HK-2 (cell line): ENCODE measurements around the gene ADGRL3.

ENCODE experiments used
- DNase-seq: peaks from one replicate; pipeline ENCODE4 v3.0.0-alpha.2; 2018; ENCODE audit not compliant: unreplicated experiment

ADGRL3 gene

DNA sequence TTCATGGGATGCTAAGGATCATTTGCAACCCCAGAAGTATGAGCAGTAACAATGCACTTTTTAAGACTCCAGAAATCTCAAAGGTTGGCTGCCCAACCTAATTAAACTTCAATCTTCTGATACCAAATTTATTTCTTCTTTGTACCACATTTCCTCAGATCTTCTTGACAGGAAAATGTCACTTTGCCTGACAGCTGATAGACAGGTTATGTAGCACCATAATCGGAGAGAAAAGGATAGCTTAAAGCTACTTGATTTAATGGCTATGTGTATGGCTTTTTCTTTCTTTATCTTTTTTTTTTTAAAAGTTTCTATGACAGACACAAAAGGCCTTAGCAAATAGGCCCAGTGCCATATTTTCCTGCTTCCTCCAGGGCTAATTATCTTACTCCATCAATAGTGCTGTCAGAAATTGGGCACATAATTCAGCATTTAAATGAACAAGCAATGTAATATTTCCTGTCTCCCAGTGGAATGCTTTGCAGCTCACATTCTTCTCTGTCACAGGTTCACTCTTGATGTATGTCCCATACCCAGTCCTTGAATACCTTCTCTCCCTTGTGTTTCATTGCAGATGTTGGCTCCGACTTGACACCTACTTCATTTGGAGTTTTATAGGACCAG lies 795.7 kb downstream of the ADGRL3 start:
- DNase-seq = no peak

DNA sequence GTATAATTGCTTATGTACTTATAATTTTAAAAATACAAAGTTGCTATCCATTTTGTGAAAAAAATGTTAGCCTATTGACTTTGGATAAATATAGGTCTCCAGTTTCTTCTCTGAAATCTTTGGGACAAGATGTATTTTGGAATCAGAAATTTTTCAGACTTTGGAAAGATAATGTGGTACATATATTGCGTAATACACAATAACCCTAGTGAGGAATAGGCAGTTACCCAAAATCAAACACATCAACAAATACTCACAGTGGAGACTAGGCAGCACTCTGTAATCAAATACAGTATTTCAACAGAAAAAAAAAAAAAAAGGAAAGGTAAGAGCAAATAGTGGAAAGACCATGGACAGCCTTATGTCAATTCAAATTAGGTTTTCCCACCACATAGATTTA lies 796.8 kb downstream of the ADGRL3 start:
- DNase-seq = no peak

DNA sequence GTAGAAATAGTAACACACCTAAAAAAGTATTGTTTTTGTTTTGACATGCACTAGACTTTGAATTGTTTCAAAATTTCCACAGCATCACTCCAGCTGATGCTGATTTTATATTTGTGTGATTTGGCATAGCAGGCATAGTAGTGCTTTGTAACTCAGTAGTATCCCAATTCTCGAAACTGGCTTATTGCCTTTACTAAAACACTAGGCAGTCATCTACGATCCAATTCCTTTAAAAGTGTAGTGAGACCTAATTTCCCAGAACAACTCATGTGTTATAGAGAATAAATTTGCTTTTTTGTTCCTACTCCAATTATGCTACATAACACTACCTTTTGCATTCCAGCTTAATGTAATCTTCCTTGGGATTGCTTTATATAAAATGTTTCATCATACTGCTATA lies 797.7 kb downstream of the ADGRL3 start:
- DNase-seq = no peak

DNA sequence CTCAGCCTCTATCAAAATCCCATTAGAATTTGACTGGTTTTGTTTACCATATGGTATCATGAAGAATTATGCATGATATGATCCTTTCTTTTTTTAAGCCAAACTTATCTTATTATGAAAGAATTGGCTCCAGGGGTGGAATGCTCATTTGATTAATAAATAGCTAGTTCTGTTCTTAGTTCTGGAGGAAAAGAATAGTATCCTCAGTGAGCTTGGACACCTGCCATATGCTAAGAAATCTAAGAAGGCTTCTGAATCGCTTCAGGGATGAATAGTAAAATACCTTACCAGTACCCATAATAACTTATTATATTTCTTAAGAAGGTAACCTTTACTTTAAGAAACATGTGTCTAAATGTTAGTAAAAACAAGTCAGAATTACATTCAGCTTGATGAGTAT lies 803.6 kb downstream of the ADGRL3 start:
- DNase-seq = no peak

DNA sequence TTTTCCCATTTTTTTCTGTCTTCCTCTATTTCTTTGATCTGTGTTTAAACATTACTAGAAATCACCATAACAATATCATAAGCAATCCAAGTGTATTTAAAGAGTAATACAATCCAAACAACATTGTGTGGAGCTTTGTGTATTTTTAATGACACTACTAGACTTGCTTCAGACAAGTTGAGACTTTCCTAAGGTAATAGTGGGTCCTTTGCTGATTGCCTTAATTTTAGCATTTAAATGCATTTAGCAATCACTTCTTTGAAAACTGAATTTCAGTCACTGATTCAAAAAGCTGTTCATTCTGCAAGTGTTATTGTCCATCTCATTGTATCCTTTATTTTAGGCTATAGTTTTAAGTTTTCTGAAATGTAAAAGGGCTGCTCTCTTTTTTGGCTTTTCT lies 804.8 kb downstream of the ADGRL3 start:
- no peak for DNase-seq

DNA sequence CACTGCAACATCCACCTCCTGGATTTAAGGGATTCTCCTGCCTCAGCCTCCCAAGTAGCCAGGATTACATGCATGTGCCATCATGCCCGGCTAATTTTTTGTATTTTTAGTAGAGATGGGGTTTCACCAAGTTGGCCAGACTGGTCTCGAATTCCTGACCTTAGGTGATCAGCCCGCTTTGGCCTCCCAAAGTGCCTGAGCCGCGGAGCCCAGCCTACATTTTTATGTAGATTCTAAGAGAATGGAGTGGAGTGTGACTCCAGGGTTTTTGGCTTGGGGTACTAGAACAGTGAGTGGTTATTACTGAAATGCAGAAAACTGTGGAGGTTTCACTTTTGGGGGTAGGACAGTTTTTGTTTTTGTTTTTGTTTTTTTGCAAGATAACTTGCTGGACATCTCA lies 806.0 kb downstream of the ADGRL3 start:
- no peak for DNase-seq

DNA sequence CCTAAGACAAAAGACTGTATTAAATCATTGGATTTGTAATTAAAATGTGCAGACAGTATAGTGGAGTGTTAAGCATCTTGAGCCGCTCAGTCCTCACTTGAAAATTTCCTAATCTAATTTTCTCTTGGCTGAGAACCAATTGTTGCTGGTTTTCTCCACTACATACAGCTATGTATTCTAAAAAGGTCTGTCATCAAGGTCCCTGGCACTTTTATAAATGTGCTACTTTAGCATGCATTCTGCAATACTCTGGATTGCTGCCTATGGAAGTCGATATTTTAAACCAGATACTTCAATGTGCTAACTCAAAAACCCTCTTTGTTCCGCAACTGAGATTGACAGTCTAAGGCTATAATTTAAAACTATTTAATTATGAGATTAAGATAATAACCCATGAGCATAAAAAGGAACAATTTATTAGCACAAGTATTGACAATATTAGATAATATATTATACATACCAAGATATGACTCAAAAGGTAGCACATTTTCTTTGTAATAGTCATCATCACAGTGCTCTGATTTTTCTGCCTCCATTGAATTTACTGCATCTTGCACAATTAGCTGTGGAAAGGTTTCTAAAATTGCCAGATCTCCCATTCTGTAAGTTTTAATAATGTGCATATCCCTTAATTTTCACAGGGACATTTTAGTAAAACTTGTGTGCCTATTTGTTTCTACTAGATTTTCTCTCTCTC lies 815.1 kb downstream of the ADGRL3 start:
- no peak for DNase-seq

DNA sequence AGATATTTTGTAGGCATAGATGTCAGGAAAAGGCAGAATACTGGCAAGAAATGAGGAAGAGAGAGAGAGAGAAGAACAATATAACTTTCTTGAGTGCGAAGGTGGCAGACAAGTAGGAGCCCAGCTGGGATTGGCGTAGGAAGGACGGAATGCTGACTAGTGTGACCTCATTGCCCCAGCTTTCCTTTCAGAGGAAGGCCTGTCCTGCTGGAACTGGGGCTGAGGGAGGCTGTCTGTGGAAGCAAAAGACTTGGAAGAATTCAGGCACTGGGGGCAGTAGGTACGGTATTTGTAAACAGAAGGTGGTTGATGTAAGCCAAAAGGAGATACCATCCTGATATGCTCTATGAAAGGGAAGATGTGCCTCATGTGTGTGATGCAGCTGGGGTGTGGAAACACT lies 818.4 kb downstream of the ADGRL3 start:
- DNase-seq = no peak

DNA sequence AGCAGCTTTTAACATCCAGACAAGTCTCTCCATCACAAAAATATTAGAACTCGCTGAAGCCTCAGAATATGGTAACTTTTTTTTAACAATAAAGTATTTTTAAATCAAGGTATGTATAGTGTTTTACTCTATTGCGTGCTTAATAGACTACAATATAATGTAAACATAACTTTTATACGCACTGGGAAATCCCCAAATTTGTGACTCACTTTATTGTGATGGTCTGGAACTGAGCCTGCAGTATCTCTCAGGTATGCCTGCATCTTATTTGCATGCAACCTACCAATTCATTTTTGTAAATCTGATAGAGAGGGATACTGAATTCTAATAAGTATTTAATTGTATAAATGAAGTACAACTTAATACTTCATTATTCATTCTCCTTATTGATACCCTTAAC lies 823.5 kb downstream of the ADGRL3 start:
- no peak for DNase-seq

DNA sequence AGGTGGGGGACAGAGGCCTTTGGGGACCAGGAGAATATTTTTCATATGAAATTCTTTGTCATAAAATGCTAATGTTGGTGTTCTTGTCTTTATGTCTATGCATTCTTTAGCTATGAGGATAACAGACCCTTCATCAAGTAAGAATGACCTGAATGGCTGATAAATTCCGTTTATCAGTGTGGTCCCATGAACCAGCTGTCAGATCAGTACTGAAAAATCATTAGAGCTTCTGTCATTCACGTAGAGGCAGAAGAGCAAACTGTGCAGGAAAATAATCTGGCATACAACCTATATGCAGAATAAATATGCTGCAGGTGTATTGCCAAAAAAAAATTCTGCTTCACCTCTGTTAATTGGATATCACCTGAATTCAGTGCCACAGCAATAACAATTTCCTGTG lies 828.6 kb downstream of the ADGRL3 start:
- no peak for DNase-seq

DNA sequence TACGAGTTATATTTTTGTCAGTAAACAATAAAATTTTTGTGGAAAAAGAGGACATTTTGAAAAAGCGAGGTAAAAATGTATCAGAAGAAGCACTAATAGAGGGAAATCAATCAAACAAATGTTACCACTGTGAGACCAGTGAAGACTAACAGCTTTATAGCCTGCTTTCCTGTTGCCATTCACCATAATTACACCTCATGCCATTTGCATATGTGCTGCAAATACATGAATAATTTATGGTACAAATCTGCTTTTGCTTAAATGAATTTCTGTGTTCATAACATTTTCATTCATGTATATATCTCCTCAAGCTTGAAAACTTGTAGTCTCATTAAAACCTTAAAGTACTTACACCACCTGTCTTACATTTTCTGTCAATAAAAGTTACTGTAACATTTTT lies 830.8 kb downstream of the ADGRL3 start:
- no peak for DNase-seq

DNA sequence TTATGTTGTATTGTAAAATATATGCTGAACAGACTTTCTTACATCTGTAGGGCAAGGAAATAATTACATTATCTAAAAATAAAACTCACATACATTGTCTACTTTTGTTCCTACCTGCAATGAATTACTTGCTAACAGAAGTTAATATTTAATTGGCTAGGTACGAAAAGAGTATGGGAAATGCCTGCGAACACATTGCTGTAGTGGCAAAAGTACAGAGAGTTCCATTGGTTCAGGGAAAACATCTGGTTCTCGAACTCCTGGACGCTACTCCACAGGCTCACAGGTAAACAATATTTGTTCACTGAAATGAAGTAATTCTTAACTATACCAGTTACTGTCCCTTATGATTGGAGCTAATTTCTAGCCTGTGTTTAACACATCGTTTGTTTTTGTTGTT lies 837.4 kb downstream of the ADGRL3 start:
- DNase-seq = no peak

DNA sequence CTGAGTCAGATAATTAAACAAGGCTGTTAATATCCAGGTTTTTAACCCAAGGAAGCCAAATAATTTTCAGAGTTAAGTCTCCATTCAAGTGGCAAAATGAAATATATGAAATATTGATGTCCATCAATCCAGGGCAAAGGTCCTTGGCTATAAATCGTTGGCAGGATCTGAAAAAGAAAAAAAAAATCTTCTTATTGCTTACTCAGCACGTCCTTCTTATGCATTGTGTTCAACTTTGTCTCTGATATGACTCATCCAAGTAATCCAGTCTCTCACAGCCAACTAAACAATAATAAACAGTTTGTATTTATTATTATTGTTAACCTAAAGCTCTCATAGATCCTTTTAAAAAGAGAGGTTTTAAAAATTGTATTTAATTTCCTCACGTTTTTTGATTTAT lies 851.2 kb downstream of the ADGRL3 start:
- DNase-seq = no peak

DNA sequence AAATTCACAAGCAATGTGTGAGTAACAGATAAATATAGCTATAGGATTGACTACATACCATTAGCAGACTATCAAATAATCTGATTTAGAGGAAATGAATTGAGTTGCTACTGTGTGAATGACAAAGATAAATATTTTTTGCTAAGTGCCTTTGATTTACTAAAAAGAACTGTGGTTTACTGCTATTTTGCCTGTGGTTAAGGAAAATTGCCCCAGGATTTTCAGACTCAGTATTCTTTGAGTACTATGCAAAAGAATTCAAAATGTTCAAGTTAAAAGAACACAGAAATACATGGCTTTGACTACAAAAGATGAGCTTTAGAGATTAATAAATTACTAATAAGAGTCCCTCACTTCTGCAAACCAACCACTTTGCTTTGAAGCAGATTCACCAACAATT lies 853.8 kb downstream of the ADGRL3 start:
- DNase-seq = no peak

DNA sequence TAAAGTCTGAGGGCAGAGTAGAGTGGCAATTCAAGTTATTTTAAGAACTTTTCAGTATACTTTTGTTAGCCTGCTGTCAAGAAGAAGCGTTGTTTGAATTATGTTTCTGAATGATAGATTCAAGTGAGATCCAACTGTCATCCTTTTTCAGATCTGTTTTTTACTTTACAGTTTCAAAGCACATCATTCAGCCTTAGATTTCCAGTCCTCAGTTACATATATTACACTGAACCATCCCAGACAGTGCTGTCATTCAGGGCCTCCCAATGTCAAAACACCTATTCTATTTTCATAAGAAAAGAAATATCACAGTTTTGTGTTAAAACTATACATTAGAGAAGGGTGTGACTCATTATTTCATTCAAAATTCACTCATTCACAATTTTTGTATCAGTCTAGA lies 856.9 kb downstream of the ADGRL3 start:
- DNase-seq = no peak

DNA sequence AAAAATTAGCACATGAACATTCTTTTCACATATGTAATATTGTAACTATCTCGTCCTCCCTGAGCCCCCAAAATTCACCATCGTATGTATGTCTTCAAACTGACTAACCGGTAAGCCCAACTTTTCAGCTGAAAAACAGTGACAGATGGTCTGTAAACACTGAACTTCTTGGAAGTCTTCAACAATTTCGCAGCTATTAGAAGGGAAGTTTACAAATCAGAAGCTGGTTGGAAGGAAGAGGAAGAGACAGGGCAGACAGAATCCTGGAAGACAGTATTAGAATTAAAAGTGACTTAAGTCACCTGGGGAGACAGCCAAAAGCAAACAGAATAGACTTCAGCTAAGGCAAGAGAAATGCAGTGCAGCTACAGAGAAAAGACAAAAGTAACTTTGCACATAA lies 858.4 kb downstream of the ADGRL3 start:
- no peak for DNase-seq

DNA sequence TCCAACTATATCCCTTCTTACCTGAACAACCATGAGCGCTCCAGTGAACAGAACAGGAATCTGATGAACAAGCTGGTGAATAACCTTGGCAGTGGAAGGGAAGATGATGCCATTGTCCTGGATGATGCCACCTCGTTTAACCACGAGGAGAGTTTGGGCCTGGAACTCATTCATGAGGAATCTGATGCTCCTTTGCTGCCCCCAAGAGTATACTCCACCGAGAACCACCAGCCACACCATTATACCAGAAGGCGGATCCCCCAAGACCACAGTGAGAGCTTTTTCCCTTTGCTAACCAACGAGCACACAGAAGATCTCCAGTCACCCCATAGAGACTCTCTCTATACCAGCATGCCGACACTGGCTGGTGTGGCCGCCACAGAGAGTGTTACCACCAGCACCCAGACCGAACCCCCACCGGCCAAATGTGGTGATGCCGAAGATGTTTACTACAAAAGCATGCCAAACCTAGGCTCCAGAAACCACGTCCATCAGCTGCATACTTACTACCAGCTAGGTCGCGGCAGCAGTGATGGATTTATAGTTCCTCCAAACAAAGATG lies 870.2 kb downstream of the ADGRL3 start:
- DNase-seq = no peak

DNA sequence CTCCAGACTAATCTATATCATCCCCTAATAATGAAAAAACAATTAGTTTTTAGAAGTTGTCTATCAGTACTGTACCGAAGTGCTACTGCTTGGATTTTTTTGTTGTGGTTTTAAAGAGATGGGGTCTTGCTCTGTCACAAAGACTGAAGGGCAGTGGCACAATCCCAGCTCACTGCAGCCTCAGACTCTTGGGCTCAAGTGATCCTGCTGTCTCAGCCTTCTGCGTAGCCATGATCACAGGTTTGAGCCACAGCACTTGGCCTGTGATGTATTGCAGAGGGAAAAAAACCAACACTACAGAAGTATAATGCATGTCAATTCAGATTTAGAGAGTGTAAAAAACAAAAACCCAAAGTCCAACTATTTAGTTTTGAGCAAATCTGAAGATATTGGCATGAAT lies 875.0 kb downstream of the ADGRL3 start:
- DNase-seq = no peak

DNA sequence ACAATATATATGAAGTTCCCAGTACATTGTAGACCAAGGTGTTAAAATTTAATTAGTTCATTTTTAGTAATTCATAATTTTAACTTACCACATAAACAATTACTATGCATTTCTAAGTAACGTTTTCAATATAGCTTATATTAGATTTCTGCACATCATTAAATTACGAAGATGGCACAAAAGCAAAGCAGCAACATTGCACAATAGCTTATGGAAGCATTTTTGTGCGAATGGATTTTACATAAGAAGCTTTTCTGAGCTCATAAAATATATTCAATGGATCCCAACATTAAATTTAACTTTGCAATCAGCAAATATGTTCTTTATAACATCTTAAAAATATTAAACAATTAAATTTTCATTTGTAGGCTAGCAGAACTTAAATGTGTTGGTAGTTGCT lies 875.4 kb downstream of the ADGRL3 start:
- no peak for DNase-seq

DNA sequence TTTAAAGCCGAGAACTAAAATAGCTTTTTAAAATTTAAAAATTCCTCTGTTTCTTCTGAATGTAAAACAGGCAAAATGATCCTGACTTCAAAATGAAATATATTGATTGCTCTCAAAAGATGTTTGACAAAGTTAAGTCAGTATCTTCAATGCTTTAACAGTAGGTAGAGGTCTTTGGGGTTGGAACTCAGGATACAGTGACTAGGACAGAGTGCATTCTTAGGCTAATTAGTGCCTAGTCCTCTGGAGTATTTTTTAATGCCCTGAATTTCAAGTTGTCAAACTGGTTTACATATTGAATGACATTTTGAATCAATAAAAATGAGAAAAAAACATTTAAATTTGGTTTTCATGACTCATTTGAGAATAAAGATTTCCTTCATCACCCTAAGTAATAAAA lies 877.3 kb downstream of the ADGRL3 start:
- no peak for DNase-seq

DNA sequence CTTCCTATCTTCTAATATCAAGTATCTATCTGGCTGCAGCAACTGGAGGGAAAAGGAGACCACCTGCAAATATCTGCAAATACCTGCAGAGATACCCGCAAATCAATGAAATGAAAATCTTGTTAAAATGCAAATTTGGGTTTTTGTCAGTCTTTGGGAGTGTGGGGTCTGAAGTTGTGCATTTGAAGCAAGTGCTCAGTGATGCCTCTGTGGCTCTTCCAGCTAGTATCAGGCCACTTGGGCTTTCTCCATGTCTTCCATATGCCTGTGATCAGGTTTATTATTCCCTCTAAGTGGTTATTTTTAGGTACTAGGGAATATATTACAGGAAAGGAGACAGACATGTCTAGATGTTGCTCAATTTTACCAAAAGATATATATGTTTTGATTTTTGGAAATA lies 880.3 kb downstream of the ADGRL3 start:
- no peak for DNase-seq

DNA sequence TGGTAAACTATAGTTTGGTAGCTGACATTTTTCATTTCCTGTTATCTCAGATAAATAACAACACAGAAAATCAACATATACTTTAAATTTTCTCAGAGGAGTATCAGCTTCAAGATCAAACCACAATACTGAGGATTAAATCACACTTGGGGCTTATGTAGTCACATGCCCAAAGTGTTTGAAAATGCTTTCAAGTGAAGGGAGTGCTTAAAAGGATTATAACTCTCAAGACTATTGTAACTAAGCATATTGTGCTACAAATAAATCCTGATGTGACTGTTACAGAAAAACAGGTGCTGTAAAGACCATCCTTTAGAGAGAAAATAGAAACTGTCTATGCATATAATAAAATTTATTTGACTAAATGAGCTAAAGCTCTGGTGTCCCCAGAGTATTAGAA lies 887.6 kb downstream of the ADGRL3 start:
- DNase-seq = no peak

DNA sequence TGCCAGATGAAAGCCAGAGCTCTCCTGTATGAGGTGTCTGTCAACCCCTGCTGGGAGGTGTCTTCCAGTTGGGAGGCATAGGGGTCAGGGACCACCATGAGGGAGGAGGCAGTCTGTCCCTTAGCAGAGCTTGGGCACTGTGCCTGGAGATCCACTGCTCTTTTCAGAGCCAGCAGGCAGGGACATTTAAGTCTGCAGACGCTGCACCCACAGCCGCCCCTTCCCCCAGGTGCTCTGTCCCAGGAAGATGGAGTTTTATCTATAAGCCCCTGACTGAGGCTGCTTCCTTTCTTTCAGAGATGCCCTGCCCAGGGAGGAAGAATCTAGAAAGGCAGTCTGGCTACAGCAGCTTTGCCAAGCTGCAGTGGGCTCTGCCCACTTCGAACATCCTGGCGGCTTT lies 893.6 kb downstream of the ADGRL3 start:
- no peak for DNase-seq

DNA sequence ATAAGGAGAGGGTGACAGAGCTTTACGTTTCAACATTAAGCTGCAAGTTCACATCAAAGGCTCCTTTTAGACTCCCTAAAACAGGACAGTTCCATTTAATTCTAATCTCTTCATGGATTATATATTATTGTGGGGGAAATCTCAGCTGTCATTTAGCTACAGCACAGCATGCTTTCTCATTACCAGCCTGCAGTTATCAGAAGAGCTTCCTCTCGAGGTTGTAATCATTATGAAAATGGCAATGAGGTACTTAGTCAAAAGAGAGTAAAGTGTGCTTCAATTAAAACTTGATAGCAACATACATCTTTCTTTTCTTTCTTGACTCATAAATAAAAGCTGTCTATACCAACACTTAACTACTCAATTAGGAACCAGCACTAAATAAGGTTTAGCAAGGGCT lies 896.8 kb downstream of the ADGRL3 start:
- no peak for DNase-seq
